ENCODE measurements around the gene SLC49A3. TPM values are rescaled to one million over a fixed set of nuclear protein-coding genes. Genes with fewer than 3 reads are reported as not detected.

The SLC49A3 gene
- total and polyA plus RNA-seq, 12 donors: 1.4 to 24.5 (median 7.3) TPM

- intact Hi-C loops (cut with DNase I): no loop called here
- TF ChIP-seq CTCF (IDR thresholded peaks at IDR 0.05): no peak
- TF ChIP-seq POLR2A (IDR thresholded peaks at IDR 0.05): peak; percentile 54 to 59
- H3K27me3 ChIP-seq: no peaks in the 10 kb centered on the region
- H3K36me3 ChIP-seq (replicated peaks in 1 of 2): no peaks in the 10 kb centered on the region
- 1 to 2% (median 2%) methylated on average over 20 to 82 of the region's 82 CpGs for WGBS, 4 donors
- DNase-seq: peak; percentile 97 to 99 (median 98)
- no peaks in the 10 kb centered on the region for H3K9me3 ChIP-seq (replicated peaks in 1 of 3)
- H3K4me1 ChIP-seq (replicated peaks in 1 of 2): peaks cover 22 to 30% of the 10 kb centered on the region in 2 donors
- peak within 1 kb of the TSS; percentile 30 to 84 (median 62) for H3K4me3 ChIP-seq
- H3K27ac ChIP-seq: peak within 1 kb of the TSS; percentile 65 to 89 (median 78)
Measured at GRCh38 chr4:705278-706082, 16.5 kb upstream of the SLC49A3 start, which contains the start of gene PCGF3. PCGF3 (plus strand) TSS chr4:705832; CDS start chr4:733681, 27,849 bp downstream.

DNA sequence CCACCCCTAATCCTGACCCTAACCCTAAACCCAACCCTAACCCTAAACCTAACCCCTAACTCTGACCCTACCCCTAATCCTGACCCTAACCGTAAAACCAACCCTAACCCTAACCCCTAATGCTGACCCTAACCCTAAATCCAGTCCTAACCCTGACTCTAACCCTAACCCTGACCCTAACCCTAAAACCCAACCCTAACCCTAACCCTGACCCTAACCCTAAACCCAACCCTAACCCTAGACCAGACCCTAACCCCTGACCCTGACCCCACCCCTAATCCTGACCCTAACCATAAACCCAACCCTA is 16.0 kb upstream of the SLC49A3 start:
- Histone ChIP-seq H3K27me3 (no peaks in the 10 kb centered on the region), H3K9me3 (replicated peaks in 1 of 3) (no peaks in the 10 kb centered on the region), H3K4me3 (peak overlapping the region in 2 of 4 donors; percentile 51 to 84), H3K27ac (peak overlapping the region in 2 of 5 donors; percentile 78 to 89), H3K4me1 (replicated peaks in 1 of 2) (peaks cover 22 to 25% of the 10 kb centered on the region in 2 donors), H3K36me3 (replicated peaks in 1 of 2) (no peaks in the 10 kb centered on the region)
- intact Hi-C loops (cut with DNase I): no loop called here
- WGBS, 4 donors: 89 to 96% (median 93%) methylated on average over 1 of the region's 1 CpG
- no peak for DNase-seq
- TF ChIP-seq CTCF (IDR thresholded peaks at IDR 0.05): no peak
- TF ChIP-seq POLR2A (IDR thresholded peaks at IDR 0.05): no peak

- intact Hi-C loops (cut with DNase I): no loop called here
- WGBS, 4 donors: 90 to 94% (median 91%) methylated on average over 19 to 46 of the region's 46 CpGs
- Histone ChIP-seq H3K27ac (no peak overlapping the region), H3K4me3 (no peak overlapping the region), H3K27me3 (no peaks in the 10 kb centered on the region), H3K9me3 (replicated peaks in 1 of 3) (no peaks in the 10 kb centered on the region), H3K4me1 (replicated peaks in 1 of 2) (peaks cover 20% of the 10 kb centered on the region in 2 donors), H3K36me3 (replicated peaks in 1 of 2) (no peaks in the 10 kb centered on the region)
- TF ChIP-seq CTCF (IDR thresholded peaks at IDR 0.05): no peak
- TF ChIP-seq POLR2A (IDR thresholded peaks at IDR 0.05): no peak
- DNase-seq: peak in 3 of 7 donors; percentile 28 to 53 (median 47)
Measured at GRCh38 chr4:704198-704891, 15.4 kb upstream of the SLC49A3 start.

- H3K27ac ChIP-seq: no peak overlapping the region
- peaks cover 12 to 13% of the 10 kb centered on the region in 2 donors for H3K4me1 ChIP-seq (replicated peaks in 1 of 2)
- TF ChIP-seq CTCF (IDR thresholded peaks at IDR 0.05): no peak
- no peak for TF ChIP-seq POLR2A (IDR thresholded peaks at IDR 0.05)
- intact Hi-C loops (cut with DNase I): no loop called here
- no peaks in the 10 kb centered on the region for H3K9me3 ChIP-seq (replicated peaks in 1 of 3)
- DNase-seq: no peak
- no peak overlapping the region for H3K4me3 ChIP-seq
- H3K27me3 ChIP-seq: no peaks in the 10 kb centered on the region
- no peaks in the 10 kb centered on the region for H3K36me3 ChIP-seq (replicated peaks in 1 of 2)
- 80 to 89% (median 88%) methylated on average over 1 to 10 of the region's 10 CpGs for WGBS, 4 donors
Measured at GRCh38 chr4:703336-704197, 14.6 kb upstream of the SLC49A3 start.

Measured in adrenal gland (tissue), 12 donors.